HG03280 (cell line): ENCODE results near the gene SYAP1.
"Not testable (repeated sequence)": the region's sequence is repeated elsewhere in the genome, so short reads cannot be mapped to it uniquely, and the experiment has no call there.

Source experiments
- ATAC-seq: cut with Tn5 transposase; IDR thresholded peaks from one replicate; pipeline ENCODE4 v1.9.1; 2021; ENCODE audit warnings: mild to moderate bottlenecking, moderate library complexity; ENCODE audit not compliant: unreplicated experiment

SYAP1 gene

DNA sequence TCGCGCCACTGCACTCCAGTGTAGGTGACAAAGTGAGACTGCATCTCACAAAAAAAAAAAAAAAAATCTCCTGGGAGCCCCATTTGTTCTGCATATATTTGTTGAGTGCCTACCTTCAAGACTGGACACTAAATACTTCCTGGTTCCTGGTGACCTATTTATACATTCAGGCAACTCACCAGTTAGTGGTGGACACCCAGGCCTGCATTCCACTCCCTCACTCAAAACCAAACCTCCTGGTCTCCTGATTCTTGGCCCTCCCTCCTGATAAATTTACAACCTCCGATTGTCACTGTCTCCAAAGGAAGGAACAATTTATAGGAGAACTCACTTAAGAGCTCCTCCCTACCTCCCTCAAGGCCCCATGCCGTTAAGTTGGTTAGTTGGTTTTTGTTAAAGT is 3.1 kb downstream of the SYAP1 start:
- no peak for ATAC-seq

DNA sequence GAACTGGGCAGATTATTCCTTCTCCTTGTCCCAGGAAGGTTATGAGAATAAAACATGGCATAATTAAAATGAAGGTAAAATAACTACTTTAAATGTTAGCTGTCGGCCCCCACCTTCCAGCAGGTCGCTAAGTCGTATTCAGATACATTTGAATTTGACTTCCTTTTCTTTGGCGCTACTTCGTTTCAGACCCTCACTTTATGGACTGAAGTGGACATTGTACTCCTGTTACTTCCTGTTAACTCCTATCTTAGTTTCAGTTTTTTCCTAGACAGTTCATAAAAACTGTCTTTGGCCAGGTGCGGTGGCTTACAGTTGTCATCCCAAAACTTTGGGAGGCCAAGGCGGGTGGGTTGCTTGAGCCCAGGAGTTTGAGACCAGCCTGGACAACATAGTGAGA is 5.7 kb downstream of the SYAP1 start:
- ATAC-seq = no peak

- ATAC-seq = peak; percentile 51
Observed at GRCh38 chrX:16726347-16726988, 7.1 kb downstream of the SYAP1 start.

GRCh38 chrX:16727637-16728036 is 8.2 kb downstream of the SYAP1 start:
- no peak for ATAC-seq

DNA sequence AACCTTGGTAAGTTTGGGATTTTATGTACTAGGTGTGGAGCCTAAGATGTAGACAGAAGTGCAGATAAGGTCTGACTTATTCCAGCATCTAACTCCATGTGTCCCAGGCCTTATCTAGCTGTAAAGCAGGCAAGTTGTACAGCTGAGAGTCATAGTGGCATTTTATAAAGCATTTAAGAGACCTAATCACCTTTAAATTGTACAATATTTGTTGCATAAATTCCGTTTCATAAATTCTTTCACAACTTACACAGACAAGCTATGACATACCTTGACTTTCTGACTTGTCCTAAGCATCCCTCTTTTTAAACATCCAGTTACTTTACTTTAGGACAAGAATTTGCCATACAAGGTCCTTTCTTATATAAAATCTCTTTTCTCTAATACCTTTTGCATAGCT is 11.0 kb downstream of the SYAP1 start:
- ATAC-seq = no peak

DNA sequence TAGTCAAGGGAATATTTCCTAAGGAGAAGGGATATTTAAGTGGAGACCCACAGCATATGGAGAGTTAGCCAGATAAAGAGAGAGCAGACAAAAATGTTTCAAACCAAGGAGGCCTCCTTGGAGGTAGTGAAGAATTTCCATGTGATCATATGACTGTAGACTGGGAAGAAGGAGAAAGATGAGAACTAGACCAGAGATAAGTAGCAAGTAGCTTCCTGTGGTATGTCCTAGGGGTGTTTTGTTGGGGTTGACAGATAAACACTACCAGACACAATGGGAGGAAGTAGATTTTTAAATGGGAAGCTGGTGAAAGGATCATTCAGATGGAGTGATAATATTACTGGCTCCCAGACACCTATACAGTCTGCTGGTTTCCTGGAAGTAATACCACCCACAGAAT is 13.6 kb downstream of the SYAP1 start:
- no peak for ATAC-seq

DNA sequence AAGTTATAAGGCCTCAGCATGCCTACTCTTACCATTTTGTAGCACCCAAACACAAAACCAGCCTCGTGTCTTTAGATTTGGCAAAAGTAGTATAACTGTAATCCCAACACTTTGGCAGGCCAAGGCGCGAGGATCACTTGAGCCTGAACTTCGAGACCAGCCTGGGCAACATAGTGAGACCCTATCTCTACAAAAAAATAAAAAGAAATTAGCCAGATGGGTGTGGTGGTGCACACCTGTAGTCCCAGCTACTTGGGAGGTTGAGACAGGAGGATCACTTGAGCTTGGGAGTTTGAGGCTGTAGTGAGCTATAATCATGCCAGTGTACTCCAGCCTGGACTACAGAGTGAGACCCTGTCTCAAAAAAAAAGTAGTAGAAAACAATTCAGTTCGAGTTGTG is 17.6 kb downstream of the SYAP1 start:
- no peak for ATAC-seq

- no peak for ATAC-seq
Observed at GRCh38 chrX:16739574-16739973, 20.2 kb downstream of the SYAP1 start.

DNA sequence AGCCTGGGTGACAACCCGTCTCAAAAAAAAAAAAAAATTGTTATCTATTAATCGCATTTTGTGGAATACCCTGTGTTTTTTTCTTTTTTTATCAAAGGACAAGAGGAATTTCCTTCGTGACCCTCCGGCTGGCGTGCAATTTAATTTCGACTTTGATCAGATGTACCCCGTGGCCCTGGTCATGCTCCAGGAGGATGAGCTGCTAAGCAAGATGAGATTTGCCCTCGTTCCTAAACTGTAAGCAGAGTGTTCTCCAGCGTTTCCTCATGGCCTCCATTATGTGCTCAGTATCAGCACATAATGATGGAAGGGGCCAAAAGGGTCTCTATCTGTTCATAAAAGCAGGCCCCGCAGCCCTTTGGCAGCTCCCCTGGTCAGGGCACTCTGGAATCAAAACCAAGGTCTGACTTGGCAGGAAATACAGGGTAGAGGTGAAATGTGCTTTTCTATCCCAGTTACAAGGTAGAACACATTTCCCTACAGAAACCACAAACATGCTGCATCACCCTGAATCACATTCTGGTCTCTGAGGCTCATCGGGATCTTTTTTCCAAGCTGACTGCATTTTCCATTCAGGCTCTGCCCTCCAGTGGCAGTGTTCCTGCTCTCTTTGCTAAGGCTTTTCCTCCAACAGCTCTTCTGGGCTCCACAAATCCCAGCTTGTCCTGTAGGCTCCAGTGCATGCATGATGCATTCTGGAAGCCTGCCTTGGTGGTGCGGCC is 24.4 kb downstream of the SYAP1 start:
- no peak for ATAC-seq

DNA sequence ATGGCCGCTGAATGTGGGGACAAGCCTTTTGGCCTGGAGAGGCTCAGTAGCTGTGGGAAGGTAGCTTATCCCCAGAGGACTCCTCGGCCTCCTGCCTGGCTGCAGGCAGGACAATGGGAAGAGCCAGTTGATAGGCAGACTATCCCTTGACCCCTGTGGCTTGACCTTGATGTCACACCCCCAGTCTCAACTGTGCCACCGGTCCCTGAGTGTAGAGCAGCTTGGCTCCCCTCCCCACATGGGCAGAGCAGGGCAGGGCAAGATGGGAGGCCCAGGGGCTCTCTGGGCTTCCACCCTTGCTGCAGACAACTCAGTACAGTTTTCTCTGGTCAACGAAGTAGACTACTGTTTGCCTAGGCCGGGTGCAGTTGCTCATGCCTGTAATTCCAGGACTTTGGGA is 25.7 kb downstream of the SYAP1 start:
- no peak for ATAC-seq

- ATAC-seq = no peak
Observed at GRCh38 chrX:16745659-16746058, 26.2 kb downstream of the SYAP1 start.

DNA sequence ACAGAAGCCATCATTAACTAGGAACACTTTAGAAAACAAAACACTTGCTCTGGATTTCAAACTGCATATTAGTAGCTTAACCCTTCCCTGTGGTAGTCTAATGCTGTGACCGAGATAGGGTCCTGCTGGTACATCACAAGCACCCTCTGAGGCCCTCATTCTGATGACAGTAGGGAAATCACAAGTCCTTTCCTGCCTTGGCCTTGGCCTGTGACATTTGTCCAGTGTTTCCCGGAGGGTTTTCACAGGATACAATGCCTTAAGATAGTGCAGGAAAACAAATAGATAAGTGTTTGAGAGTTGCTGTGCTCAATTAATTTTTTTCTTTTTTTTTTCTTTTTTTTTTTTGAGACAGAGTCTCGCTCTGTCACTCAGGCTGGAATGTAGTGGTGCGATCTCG is 29.0 kb downstream of the SYAP1 start:
- ATAC-seq = no peak

- ATAC-seq = no peak
Observed at GRCh38 chrX:16750136-16750535, 30.7 kb downstream of the SYAP1 start.

GRCh38 chrX:16754019-16754418 is 34.6 kb downstream of the SYAP1 start:
- no peak for ATAC-seq

DNA sequence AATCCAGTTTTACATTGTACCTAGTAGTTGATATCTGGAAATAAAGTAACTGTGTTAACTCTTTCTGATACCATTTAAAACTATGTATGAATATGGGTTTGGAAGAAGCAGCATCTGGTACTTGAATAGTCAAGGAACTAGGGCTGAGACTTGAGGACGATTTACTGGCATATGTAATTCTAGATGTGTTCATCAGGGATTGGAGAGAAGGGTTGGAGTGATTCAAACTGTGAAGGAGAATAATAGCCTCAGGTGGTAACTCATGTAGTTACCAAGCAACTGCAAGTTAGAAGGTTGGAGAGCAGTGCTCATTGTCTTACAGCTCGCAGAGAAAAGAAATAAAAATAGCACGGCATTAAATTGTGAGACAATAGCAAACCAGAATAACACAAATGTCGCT is 37.3 kb downstream of the SYAP1 start:
- no peak for ATAC-seq

GRCh38 chrX:16761500-16761899 is 42.1 kb downstream of the SYAP1 start:
- not testable (repeated sequence) for ATAC-seq

GRCh38 chrX:16762579-16762978 is 43.2 kb downstream of the SYAP1 start:
- ATAC-seq = no peak

- no peak for ATAC-seq
Observed at GRCh38 chrX:16765594-16765993, 46.2 kb downstream of the SYAP1 start.

DNA sequence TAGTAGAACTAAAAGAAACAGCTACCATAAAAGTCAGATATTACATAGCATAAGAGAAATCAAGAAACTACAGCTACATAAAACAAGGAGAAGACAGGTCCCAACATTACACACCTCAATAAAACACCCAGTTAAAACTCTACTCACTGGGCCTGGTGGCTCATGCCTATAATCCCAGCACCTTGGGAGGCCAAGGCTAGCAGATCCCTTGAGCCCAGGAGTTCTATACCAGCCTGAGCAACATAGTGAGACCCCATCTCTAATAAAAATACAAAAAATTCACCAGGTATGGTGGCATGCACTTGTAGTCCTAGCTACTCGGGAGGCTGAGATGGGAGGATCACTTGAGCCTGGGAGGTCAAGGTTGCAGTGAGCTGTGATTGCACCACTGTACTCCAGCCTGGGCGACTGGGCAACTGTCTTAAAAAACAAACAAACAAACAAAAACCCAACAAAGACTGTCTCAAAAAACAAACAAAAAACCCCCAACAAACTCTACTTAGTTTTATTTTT is 51.6 kb downstream of the SYAP1 start:
- no peak for ATAC-seq

GRCh38 chrX:16771483-16772398 is 52.3 kb downstream of the SYAP1 start:
- no peak for ATAC-seq

DNA sequence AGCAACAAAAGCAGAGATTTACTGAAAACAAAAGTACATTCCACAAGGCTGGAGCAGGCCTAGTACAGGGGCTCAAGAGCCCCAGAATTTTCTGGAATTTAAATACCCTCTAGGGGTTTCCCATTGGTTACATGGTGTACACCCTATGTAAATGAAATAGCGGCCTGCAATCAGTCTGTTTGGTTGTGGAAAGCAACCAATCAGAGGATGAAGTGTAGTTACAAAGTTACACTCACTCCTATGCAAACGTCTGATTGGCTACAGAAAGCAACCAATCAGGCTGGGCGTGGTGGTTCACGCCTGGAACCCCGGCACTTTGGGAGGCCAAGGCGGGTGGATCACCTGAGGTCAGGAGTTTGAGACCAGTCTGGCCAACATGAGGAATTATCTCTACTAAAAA is 53.0 kb downstream of the SYAP1 start:
- no peak for ATAC-seq

GRCh38 chrX:16774746-16775145 is 55.3 kb downstream of the SYAP1 start:
- ATAC-seq = no peak
